ENCODE measurements around the gene CCDC177. TPM values are rescaled to one million over a fixed set of nuclear protein-coding genes. Genes with fewer than 3 reads are reported as not detected.

CCDC177 gene
- total and polyA plus RNA-seq, 9 of the 15 experiments (the other 6 are each of a cell fraction or from before 2014, with no cell fraction given) = not detected

- no peaks in the 10 kb centered on the region for H4K20me1 ChIP-seq (replicated peaks; ENCODE audit: control insufficient read depth, insufficient read depth, low read length)
- no peak overlapping the region for H2AFZ ChIP-seq (ENCODE audit: low read depth, low read length)
- DNase-seq (ENCODE audit: extremely low read depth in 1 of 4, low spot score in 3 of 4) (no peak), FAIRE-seq (no peak), ATAC-seq (no peak)
- in situ Hi-C loops (cut with MboI) = loop anchor here (25.0 kb wide), 1 partner anchor 464 kb away; no protein-coding TSS in a partner anchor
- POLR2A ChIA-PET = interaction anchor here (1.2 kb wide), 1 partner anchor 13 kb away, joined by 3 read pairs; no protein-coding TSS in a partner anchor
- BruUV-seq (replicated peaks) = no TSS peak
- H3K4me2 ChIP-seq (ENCODE audit: insufficient read depth, low read length) = no peak overlapping the region
- CTCF ChIA-PET (ENCODE audit: low intra/inter-chr PET ratio) = interaction anchor here (1.2 kb wide), 1 partner anchor 154 kb away, joined by 3 read pairs; no protein-coding TSS in a partner anchor
- H3K9ac ChIP-seq (ENCODE audit: insufficient read depth in 1 of 2, low read depth in 2 of 2, low read length in 2 of 2) = no peak overlapping the region
- H3K27ac ChIP-seq (ENCODE audit: extremely low read depth, low read depth, low read length) = no peak overlapping the region
- no peaks in the 10 kb centered on the region for H3K9me1 ChIP-seq (ENCODE audit: control insufficient read depth, insufficient read depth, low read length)
- H3K79me2 ChIP-seq (ENCODE audit: control insufficient read depth, insufficient read depth, low read length) = no peaks in the 10 kb centered on the region
- peaks cover 0 to 17% of the 10 kb centered on the region in 2 experiments; a peak in 2 of 5 replicates for H3K4me1 ChIP-seq (replicated peaks in 1 of 2; ENCODE audit: control insufficient read depth in 2 of 2, insufficient read depth in 2 of 2, low read length in 2 of 2)
- peaks cover 2 to 30% of the 10 kb centered on the region in 2 experiments; a peak in 3 of 5 replicates for H3K27me3 ChIP-seq (ENCODE audit: control insufficient read depth in 2 of 2, insufficient read depth in 2 of 2, low read length in 2 of 2)
- no peaks in the 10 kb centered on the region for H3K36me3 ChIP-seq (ENCODE audit: control insufficient read depth, insufficient read depth, low read length)
- intact Hi-C loops (cut with micrococcal nuclease) = loop anchor here (10.0 kb wide), 1 partner anchor 329 kb away; no protein-coding TSS in a partner anchor
- no peaks in the 10 kb centered on the region for H3K9me3 ChIP-seq (replicated peaks; ENCODE audit: control insufficient read depth, insufficient read depth, low read depth, low read length)
- TF ChIP-seq MED1 (CRISPR knock-in tag; IDR thresholded peaks at IDR 0.05; ENCODE audit: borderline replicate concordance) (no peak), CCAR2 (IDR thresholded peaks at IDR 0.05; ENCODE audit: low read depth, low read length) (no peak), FOXK1 (CRISPR knock-in tag; IDR thresholded peaks at IDR 0.05; ENCODE audit: borderline replicate concordance) (no peak)
- TF ChIP-seq, protein P1, sequence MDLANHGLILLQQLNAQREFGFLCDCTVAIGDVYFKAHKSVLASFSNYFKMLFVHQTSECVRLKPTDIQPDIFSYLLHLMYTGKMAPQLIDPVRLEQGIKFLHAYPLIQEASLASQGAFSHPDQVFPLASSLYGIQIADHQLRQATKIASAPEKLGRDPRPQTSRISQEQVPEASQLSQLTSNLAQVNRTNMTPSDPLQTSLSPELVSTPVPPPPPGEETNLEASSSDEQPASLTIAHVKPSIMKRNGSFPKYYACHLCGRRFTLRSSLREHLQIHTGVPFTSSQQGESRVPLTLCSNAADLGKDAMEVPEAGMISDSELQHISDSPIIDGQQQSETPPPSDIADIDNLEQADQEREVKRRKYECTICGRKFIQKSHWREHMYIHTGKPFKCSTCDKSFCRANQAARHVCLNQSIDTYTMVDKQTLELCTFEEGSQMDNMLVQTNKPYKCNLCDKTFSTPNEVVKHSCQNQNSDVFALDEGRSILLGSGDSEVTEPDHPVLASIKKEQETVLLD (IDR thresholded peaks at IDR 0.05) = no peak
- 57% methylated on average over 11 of the region's 51 CpGs for WGBS (ENCODE audit: insufficient coverage, low coverage, missing lambda C conversion rate)
- H3K4me3 ChIP-seq = no peak overlapping the region
Measured at GRCh38 chr14:69573205-69573830, 1.4 kb downstream of the CCDC177 start.
